Erythroblast (primary cell): Measurements from ENCODE around the gene CDK5R2.

Experiments used
- GATA1 ChIP-seq: IDR thresholded peaks from 2 replicates; pipeline ENCODE4 v1.6.1; 2011; ENCODE audit warnings: low read depth, mild to moderate bottlenecking, control low read depth, low read length, moderate library complexity
- POLR2A ChIP-seq: IDR thresholded peaks from 2 replicates; pipeline ENCODE4 v1.6.1; 2011; ENCODE audit warnings: mild to moderate bottlenecking, low read length

DNA sequence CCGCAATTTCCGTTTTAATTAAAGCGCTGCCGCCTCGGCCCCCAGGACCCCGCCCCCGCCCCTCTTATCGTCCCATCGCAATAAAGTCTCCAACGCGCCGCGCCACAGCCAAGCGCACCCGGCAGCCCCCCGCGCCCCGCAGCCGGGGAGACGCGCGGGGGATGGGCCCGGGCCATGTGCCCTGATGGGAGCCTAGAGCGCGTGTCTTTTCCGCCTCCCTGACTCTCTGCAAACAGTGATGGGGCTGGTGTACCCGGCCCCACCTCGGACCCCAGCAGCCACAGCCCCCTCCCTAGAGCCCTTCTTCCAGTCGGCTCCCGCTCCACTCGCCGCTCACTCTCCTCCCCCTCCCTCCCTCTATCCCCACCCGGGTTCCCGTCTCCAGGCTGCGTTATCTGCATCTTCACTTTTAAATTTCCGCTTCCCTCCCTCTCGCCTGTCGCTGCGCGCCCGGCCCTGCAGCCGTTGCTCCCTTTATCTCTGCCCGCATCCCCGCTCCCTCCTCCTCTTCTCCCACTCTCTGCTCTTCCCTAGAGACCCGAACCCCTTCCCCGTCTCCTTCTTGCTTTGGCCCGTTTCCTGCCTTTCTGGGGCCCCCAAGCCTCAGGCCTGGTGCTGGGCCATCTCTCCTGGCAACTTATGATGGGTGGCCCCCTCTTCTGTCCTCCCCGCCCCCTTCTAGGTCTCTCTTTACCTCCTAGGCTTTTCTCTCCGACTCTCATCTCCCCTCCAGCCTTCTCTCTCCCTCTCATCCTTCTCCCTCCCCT, 26.0 kb downstream of the CDK5R2 start:
- TF ChIP-seq POLR2A (no peak), GATA1 (no peak)
